H9 (cell line): ENCODE measurements around the gene IRF2BP2. TPM values are rescaled to one million over a fixed set of nuclear protein-coding genes. Genes with fewer than 3 reads are reported as not detected.

Source experiments
- DNase-seq: peaks from one replicate; pipeline ENCODE4 v3.0.0-alpha.2; 2017
- H2AFZ ChIP-seq: one replicate; pipeline ENCODE4 v1.6.1; 2013; ENCODE audit warnings: mild to moderate bottlenecking, low read length, control low read depth, moderate library complexity
- H2AK5ac ChIP-seq: 2 replicates; pipeline ENCODE4 v1.6.1; 2013; ENCODE audit warnings: low read length, control low read depth, mixed read lengths; ENCODE audit not compliant: insufficient read length
- H2BK120ac ChIP-seq: one replicate; pipeline ENCODE4 v1.6.1; 2013; ENCODE audit warnings: low read depth, mild to moderate bottlenecking, low read length, control low read depth, inconsistent platforms; ENCODE audit not compliant: poor library complexity, severe bottlenecking
- H2BK12ac ChIP-seq: 2 replicates; pipeline ENCODE4 v1.6.1; 2013; ENCODE audit warnings: low read length, control low read depth, mixed read lengths, low read depth; ENCODE audit not compliant: insufficient read length
- H2BK15ac ChIP-seq: 2 replicates; pipeline ENCODE4 v1.6.1; 2013; ENCODE audit warnings: low read depth, low read length, control low read depth
- H2BK20ac ChIP-seq: one replicate; pipeline ENCODE4 v1.6.1; 2013; ENCODE audit warnings: low read depth, mild to moderate bottlenecking, low read length, control low read depth, inconsistent platforms; ENCODE audit not compliant: poor library complexity, severe bottlenecking
- H2BK5ac ChIP-seq: 2 replicates; pipeline ENCODE4 v1.6.1; 2013; ENCODE audit warnings: low read length, control low read depth, mixed read lengths; ENCODE audit not compliant: insufficient read length
- H3K14ac ChIP-seq: 2 replicates; pipeline ENCODE4 v1.6.1; 2013; ENCODE audit warnings: low read length, control low read depth; ENCODE audit not compliant: insufficient read depth
- H3K18ac ChIP-seq: 2 replicates; pipeline ENCODE4 v1.6.1; 2013; ENCODE audit warnings: low read depth, mild to moderate bottlenecking, mixed read lengths, low read length, control low read depth; ENCODE audit not compliant: insufficient read length
- H3K23ac ChIP-seq: 2 replicates; pipeline ENCODE4 v1.6.1; 2013; ENCODE audit warnings: low read length, control low read depth, mixed read lengths, low read depth; ENCODE audit not compliant: insufficient read length
- H3K23me2 ChIP-seq: 2 replicates; pipeline ENCODE4 v1.6.1; 2013; ENCODE audit warnings: low read depth, mild to moderate bottlenecking, mixed read lengths, low read length, control low read depth; ENCODE audit not compliant: insufficient read length, poor library complexity, severe bottlenecking
- H3K27ac ChIP-seq: 2 replicates; pipeline ENCODE4 v1.5.1; 2013; ENCODE audit warnings: low read length, control low read depth, mixed read lengths, low read depth; ENCODE audit not compliant: insufficient read length
- H3K27me3 ChIP-seq: 2 replicates; pipeline ENCODE4 v1.6.1; 2013; ENCODE audit warnings: low read length, control low read depth, inconsistent platforms; ENCODE audit not compliant: insufficient read depth
- H3K4ac ChIP-seq: 2 replicates; pipeline ENCODE4 v1.6.1; 2013; ENCODE audit warnings: low read depth, mild to moderate bottlenecking, control low read depth, inconsistent platforms, low read length, moderate library complexity
- H3K4me1 ChIP-seq: 2 replicates; pipeline ENCODE4 v1.6.1; 2013; ENCODE audit warnings: low read length, control low read depth, inconsistent platforms; ENCODE audit not compliant: insufficient read depth
- H3K4me2 ChIP-seq: 2 replicates; pipeline ENCODE4 v1.6.1; 2013; ENCODE audit warnings: low read length, control low read depth, mixed read lengths; ENCODE audit not compliant: insufficient read length, insufficient read depth
- H3K56ac ChIP-seq: 2 replicates; pipeline ENCODE4 v1.6.1; 2013; ENCODE audit warnings: low read depth, mild to moderate bottlenecking, mixed read lengths, low read length, control low read depth; ENCODE audit not compliant: insufficient read length
- H3K79me1 ChIP-seq: 2 replicates; pipeline ENCODE4 v1.6.1; 2013; ENCODE audit warnings: low read depth, mild to moderate bottlenecking, moderate library complexity, low read length, control low read depth, inconsistent platforms; ENCODE audit not compliant: insufficient read depth, poor library complexity, severe bottlenecking
- H3K79me2 ChIP-seq: 2 replicates; pipeline ENCODE4 v1.6.1; 2013; ENCODE audit warnings: low read length, control low read depth, inconsistent platforms; ENCODE audit not compliant: insufficient read depth
- H3K9ac ChIP-seq: 2 replicates; pipeline ENCODE4 v1.6.1; 2013; ENCODE audit warnings: low read length, control low read depth, mixed read lengths; ENCODE audit not compliant: insufficient read length; ENCODE audit errors: extremely low read depth
- H3K9me3 ChIP-seq: one replicate; pipeline ENCODE4 v1.6.1; 2013; ENCODE audit warnings: low read depth, low read length, inconsistent platforms; ENCODE audit not compliant: control insufficient read depth
- H3T11ph ChIP-seq: one replicate; pipeline ENCODE4 v1.6.1; 2013; ENCODE audit warnings: mild to moderate bottlenecking, low read length, control low read depth, inconsistent platforms
- H4K20me1 ChIP-seq: one replicate; pipeline ENCODE4 v1.6.1; 2013; ENCODE audit not compliant: control insufficient read depth, insufficient read length, insufficient read depth
- H4K5ac ChIP-seq: 2 replicates; pipeline ENCODE4 v1.6.1; 2013; ENCODE audit warnings: low read depth, mild to moderate bottlenecking, mixed read lengths, low read length, control low read depth; ENCODE audit not compliant: insufficient read length
- H4K8ac ChIP-seq: replicated peaks from 2 replicates; pipeline ENCODE4 v1.6.1; 2013; ENCODE audit warnings: low read length, control low read depth, mixed read lengths, low read depth; ENCODE audit not compliant: insufficient read length
- H4K91ac ChIP-seq: 2 replicates; pipeline ENCODE4 v1.6.1; 2013; ENCODE audit warnings: low read depth, mild to moderate bottlenecking, moderate library complexity, mixed read lengths, low read length, control low read depth; ENCODE audit not compliant: insufficient read length
- H3K27ac Mint-ChIP-seq, 3 experiments: 2 replicates in 2 of 3; 3 replicates in 1 of 3; pipeline ENCODE4 v1.8.0; 2020 to 2021; ENCODE audit warnings: mixed read lengths in 3 of 3, mild to moderate bottlenecking in 1 of 3, moderate library complexity in 1 of 3
- H3K27me3 Mint-ChIP-seq: 2 replicates; pipeline ENCODE4 v1.8.0; 2021; ENCODE audit warnings: low read depth, mild to moderate bottlenecking, moderate library complexity, mixed read lengths
- H3K36me3 Mint-ChIP-seq, 3 experiments: 2 replicates in 2 of 3; 3 replicates in 1 of 3; pipeline ENCODE4 v1.8.0; 2020 to 2021; ENCODE audit warnings: low read depth in 3 of 3, mixed read lengths in 3 of 3; ENCODE audit not compliant: insufficient read depth in 1 of 3
- H3K4me1 Mint-ChIP-seq, 2 experiments: 2 replicates each; pipeline ENCODE4 v1.8.0; 2020; ENCODE audit warnings: mixed read lengths in 2 of 2
- H3K4me3 Mint-ChIP-seq, 2 experiments: 2 replicates in 1 of 2; 3 replicates in 1 of 2; pipeline ENCODE4 v1.8.0; 2020 to 2021; ENCODE audit warnings: mild to moderate bottlenecking in 2 of 2, mixed read lengths in 2 of 2, moderate library complexity in 1 of 2
- H3K9me3 Mint-ChIP-seq, 2 experiments: 2 replicates in 1 of 2; 3 replicates in 1 of 2; pipeline ENCODE4 v1.8.0; 2020; ENCODE audit warnings: mild to moderate bottlenecking in 2 of 2, mixed read lengths in 2 of 2, moderate library complexity in 1 of 2
- CTCF ChIP-seq: fragments of 200-600 bp; sonication (generic); conservative IDR thresholded peaks from 3 replicates; pipeline ENCODE4 v1.8.0; 2021; ENCODE audit warnings: antibody characterized with exemption, mild to moderate bottlenecking
- WGBS: extraction: QIAGEN DNeasy Blood & Tissue Kit; methylation state at CpG from one replicate; pipeline ENCODE4 v1.1.7; 2013; ENCODE audit warnings: missing lambda C conversion rate, low lambda C conversion rate, mixed read lengths; ENCODE audit not compliant: insufficient read length; ENCODE audit errors: extremely low coverage; 5-methylcytosine and 5-hydroxymethylcytosine counted together
- total RNA-seq: library from RNA; stranded (reverse); gene quantifications from 2 replicates; pipeline ENCODE4 v1.2.1, GENCODE V29; 2021

The IRF2BP2 gene
- total RNA-seq, 1 experiment from 2014 or later = 80.2 TPM

DNA sequence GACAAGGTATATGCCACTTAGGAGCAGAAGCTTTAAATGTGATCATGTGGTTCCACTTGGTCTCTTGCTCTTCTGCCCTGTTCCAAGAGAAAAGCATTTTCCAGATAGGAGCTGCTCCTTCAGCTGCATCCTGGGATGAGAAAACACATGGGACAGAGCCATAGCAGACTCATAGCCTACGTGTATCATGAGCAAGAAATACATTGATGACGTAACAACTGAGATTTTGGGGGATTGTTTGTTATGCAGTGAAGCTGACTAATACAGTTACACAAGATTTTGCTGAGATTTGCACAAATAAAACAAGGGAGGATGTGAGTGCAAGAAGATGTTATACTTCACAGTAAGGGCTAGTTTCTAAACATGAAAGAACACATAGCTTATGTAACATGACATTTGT lies 36.0 kb upstream of the IRF2BP2 start:
- H2AFZ ChIP-seq = no peak overlapping the region
- H3K9me3 Mint-ChIP-seq = peaks cover 3 to 4% of the 10 kb centered on the region in 2 experiments; a peak in 2 of 5 replicates
- H3K79me1 ChIP-seq = no peaks in the 10 kb centered on the region

More for the DNA sequence above, 36.0 kb upstream of the IRF2BP2 start:
- no peak overlapping the region for H3K23ac ChIP-seq
- H2BK5ac ChIP-seq = no peak overlapping the region
- no peak overlapping the region for H3K27ac ChIP-seq
- no peak overlapping the region for H2AK5ac ChIP-seq
- H3K4me2 ChIP-seq = no peak overlapping the region
- no peak overlapping the region for H3K9ac ChIP-seq
- H3K4me3 Mint-ChIP-seq = no peak overlapping the region
- H4K20me1 ChIP-seq = no peaks in the 10 kb centered on the region
- no peaks in the 10 kb centered on the region for H3K9me3 ChIP-seq
- no peak overlapping the region for H3K4ac ChIP-seq
- H3K14ac ChIP-seq = no peak overlapping the region
- no peaks in the 10 kb centered on the region for H3K27me3 Mint-ChIP-seq
- DNase-seq = no peak
- H4K5ac ChIP-seq = no peak overlapping the region
- H2BK12ac ChIP-seq = no peak overlapping the region
- H3K18ac ChIP-seq = no peak overlapping the region
- H3T11ph ChIP-seq = no peak overlapping the region
- H2BK120ac ChIP-seq = no peak overlapping the region
- H3K36me3 Mint-ChIP-seq = no peaks in the 10 kb centered on the region
- H3K27me3 ChIP-seq = no peaks in the 10 kb centered on the region
- no peaks in the 10 kb centered on the region for H3K4me1 ChIP-seq
- H2BK20ac ChIP-seq = no peak overlapping the region
- H3K56ac ChIP-seq = no peak overlapping the region
- no peaks in the 10 kb centered on the region for H3K23me2 ChIP-seq
- no peak overlapping the region for H4K8ac ChIP-seq
- no peaks in the 10 kb centered on the region for H3K79me2 ChIP-seq
- WGBS = no CpG with 5 or more reads among the region's 2 CpGs
- H3K27ac Mint-ChIP-seq = no peak overlapping the region
- no peak overlapping the region for H4K91ac ChIP-seq
- H2BK15ac ChIP-seq = no peak overlapping the region
- H3K4me1 Mint-ChIP-seq = peaks cover 7% of the 10 kb centered on the region in 2 experiments; a peak in 3 of 4 replicates
- TF ChIP-seq CTCF = no peak
